ENCODE results near the gene CCDC88B.
A peak's percentile ranks its signal among the peaks of the same experiment; 100 is the strongest.

The CCDC88B gene

GRCh38 chr11:64304032-64304315 is 36.0 kb upstream of the CCDC88B start:
- no peak for TF ChIP-seq SIN3A (IDR thresholded peaks at IDR 0.05; ENCODE audit: borderline replicate concordance, insufficient read depth, low read length)
- TF ChIP-seq POLR2AphosphoS5 (IDR thresholded peaks at IDR 0.05; ENCODE audit: low read depth, low read length): no peak
- no peak for TF ChIP-seq TAF1 (IDR thresholded peaks at IDR 0.05; ENCODE audit: borderline replicate concordance, insufficient read depth, low read length)
- TF ChIP-seq FOXP2 (optimal IDR thresholded peaks at IDR 0.05; ENCODE audit: borderline replicate concordance, extremely low read depth, extremely low read length, insufficient read depth): no peak
- TF ChIP-seq, protein P1, sequence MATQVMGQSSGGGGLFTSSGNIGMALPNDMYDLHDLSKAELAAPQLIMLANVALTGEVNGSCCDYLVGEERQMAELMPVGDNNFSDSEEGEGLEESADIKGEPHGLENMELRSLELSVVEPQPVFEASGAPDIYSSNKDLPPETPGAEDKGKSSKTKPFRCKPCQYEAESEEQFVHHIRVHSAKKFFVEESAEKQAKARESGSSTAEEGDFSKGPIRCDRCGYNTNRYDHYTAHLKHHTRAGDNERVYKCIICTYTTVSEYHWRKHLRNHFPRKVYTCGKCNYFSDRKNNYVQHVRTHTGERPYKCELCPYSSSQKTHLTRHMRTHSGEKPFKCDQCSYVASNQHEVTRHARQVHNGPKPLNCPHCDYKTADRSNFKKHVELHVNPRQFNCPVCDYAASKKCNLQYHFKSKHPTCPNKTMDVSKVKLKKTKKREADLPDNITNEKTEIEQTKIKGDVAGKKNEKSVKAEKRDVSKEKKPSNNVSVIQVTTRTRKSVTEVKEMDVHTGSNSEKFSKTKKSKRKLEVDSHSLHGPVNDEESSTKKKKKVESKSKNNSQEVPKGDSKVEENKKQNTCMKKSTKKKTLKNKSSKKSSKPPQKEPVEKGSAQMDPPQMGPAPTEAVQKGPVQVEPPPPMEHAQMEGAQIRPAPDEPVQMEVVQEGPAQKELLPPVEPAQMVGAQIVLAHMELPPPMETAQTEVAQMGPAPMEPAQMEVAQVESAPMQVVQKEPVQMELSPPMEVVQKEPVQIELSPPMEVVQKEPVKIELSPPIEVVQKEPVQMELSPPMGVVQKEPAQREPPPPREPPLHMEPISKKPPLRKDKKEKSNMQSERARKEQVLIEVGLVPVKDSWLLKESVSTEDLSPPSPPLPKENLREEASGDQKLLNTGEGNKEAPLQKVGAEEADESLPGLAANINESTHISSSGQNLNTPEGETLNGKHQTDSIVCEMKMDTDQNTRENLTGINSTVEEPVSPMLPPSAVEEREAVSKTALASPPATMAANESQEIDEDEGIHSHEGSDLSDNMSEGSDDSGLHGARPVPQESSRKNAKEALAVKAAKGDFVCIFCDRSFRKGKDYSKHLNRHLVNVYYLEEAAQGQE (IDR thresholded peaks at IDR 0.05; ENCODE audit: insufficient read depth in 1 of 2, low read depth in 2 of 2, low read length in 2 of 2): no peak

DNA sequence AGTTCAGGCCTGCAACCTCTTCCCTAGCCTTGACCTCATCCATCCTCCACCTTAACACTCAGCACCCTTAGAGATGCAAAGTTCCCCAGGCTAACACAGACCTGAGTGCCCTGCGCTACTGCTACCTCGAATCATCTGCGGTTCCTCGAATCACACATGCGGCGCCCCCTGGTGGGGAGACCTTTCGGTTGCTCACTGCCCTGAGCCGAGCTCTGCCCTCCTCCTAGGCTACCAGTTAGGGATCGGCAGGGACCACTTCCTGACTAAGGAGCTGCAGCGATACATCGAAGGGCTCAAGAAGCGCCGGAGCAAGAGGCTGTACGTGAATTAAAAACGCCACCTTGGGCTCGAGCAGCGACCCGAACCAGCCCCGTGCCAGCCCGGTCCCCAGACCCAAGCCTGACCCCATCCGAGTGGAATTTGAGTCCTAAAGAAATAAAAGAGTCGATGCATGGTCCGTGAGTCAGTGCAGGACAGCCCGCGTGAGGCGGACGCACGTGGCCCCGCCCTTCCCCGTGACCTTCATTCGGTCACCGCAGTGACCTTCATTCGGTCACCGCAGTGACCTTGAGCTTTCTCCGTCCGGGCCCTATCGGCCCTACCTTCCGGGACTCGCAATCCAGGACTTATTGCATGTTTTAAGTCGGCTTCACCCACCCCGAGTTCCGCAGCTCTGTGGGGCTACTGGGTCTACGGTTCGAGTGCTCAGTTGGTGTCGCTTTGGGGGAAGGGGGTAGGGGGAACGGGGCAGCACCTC is 35.5 kb upstream of the CCDC88B start:
- TF ChIP-seq TAF1 (IDR thresholded peaks at IDR 0.05; ENCODE audit: borderline replicate concordance, insufficient read depth, low read length): no peak
- TF ChIP-seq SIN3A (IDR thresholded peaks at IDR 0.05; ENCODE audit: borderline replicate concordance, insufficient read depth, low read length): 0 out of 2 replicates have a peak, but pooled peaks have one; percentile 29
- peak; percentile 80 for TF ChIP-seq POLR2AphosphoS5 (IDR thresholded peaks at IDR 0.05; ENCODE audit: low read depth, low read length)
- peak; percentile 34 for TF ChIP-seq FOXP2 (optimal IDR thresholded peaks at IDR 0.05; ENCODE audit: borderline replicate concordance, extremely low read depth, extremely low read length, insufficient read depth)

DNA sequence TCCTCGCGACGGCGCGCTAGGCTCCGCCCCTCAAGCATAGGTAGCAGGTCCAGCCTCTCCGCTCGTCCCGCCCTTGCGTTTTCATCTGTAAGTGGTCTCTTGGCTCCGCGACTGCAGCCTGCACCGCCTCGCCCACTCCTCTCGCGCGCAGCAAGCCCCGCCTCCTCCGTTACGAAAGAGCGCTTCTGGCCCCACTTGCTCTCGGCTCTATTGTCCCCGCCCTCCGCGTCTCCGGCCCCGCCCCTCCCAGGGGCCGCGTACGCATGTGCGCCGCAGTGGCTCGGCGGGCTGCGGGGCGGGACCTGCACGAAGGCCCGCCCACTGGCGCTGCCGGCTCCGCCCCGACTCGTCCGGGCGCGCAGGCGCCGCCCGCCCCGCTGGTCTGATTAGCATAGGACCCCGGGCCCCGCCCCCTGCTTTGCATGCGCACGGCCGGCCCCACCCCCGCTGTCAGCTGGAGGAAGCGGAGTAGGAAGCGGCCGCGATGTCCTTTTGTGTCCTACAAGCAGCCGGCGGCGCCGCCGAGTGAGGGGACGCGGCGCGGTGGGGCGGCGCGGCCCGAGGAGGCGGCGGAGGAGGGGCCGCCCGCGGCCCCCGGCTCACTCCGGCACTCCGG is 34.8 kb upstream of the CCDC88B start, which contains the start of gene ESRRA:
Gene ESRRA (plus strand): TSS at position 450 of the 616 bp plus-strand sequence. CDS start 1,656 bp downstream, outside the sequence.
- TF ChIP-seq FOXP2 (optimal IDR thresholded peaks at IDR 0.05; ENCODE audit: borderline replicate concordance, extremely low read depth, extremely low read length, insufficient read depth): peak; percentile 48
- TF ChIP-seq TAF1 (IDR thresholded peaks at IDR 0.05; ENCODE audit: borderline replicate concordance, insufficient read depth, low read length): peak; percentile 68; the same call in 1 of the 2 replicates
- TF ChIP-seq POLR2AphosphoS5 (IDR thresholded peaks at IDR 0.05; ENCODE audit: low read depth, low read length): no peak; the same call in 1 of the 2 replicates
- TF ChIP-seq, protein P1 (IDR thresholded peaks at IDR 0.05; ENCODE audit: insufficient read depth in 1 of 2, low read depth in 2 of 2, low read length in 2 of 2): no peak
- TF ChIP-seq SIN3A (IDR thresholded peaks at IDR 0.05; ENCODE audit: borderline replicate concordance, insufficient read depth, low read length): peak; percentile 90; the same call in 1 of the 2 replicates

GRCh38 chr11:64305691-64306562 is 34.1 kb upstream of the CCDC88B start:
- TF ChIP-seq, protein P1 (IDR thresholded peaks at IDR 0.05; ENCODE audit: insufficient read depth in 1 of 2, low read depth in 2 of 2, low read length in 2 of 2): no peak
- TF ChIP-seq POLR2AphosphoS5 (IDR thresholded peaks at IDR 0.05; ENCODE audit: low read depth, low read length) (no peak; the same call in 1 of the 2 replicates), FOXP2 (optimal IDR thresholded peaks at IDR 0.05; ENCODE audit: borderline replicate concordance, extremely low read depth, extremely low read length, insufficient read depth) (no peak), SIN3A (IDR thresholded peaks at IDR 0.05; ENCODE audit: borderline replicate concordance, insufficient read depth, low read length) (no peak), TAF1 (IDR thresholded peaks at IDR 0.05; ENCODE audit: borderline replicate concordance, insufficient read depth, low read length) (peak; percentile 30; the same call in 1 of the 2 replicates)

GRCh38 chr11:64306563-64306875 is 33.5 kb upstream of the CCDC88B start:
- no peak for TF ChIP-seq TAF1 (IDR thresholded peaks at IDR 0.05; ENCODE audit: borderline replicate concordance, insufficient read depth, low read length)
- TF ChIP-seq SIN3A (IDR thresholded peaks at IDR 0.05; ENCODE audit: borderline replicate concordance, insufficient read depth, low read length): no peak
- TF ChIP-seq POLR2AphosphoS5 (IDR thresholded peaks at IDR 0.05; ENCODE audit: low read depth, low read length): no peak
- TF ChIP-seq, protein P1 (IDR thresholded peaks at IDR 0.05; ENCODE audit: insufficient read depth in 1 of 2, low read depth in 2 of 2, low read length in 2 of 2): no peak
- TF ChIP-seq FOXP2 (optimal IDR thresholded peaks at IDR 0.05; ENCODE audit: borderline replicate concordance, extremely low read depth, extremely low read length, insufficient read depth): no peak

All from PFSK-1 (cell line).